ENCODE measurements around the gene SPRR1A.
"Not testable (repeated sequence)": the region's sequence is repeated elsewhere in the genome, so short reads cannot be mapped to it uniquely, and the experiment has no call there.

SPRR1A gene

GRCh38 chr1:153022340-153022739 lies 38.5 kb downstream of the SPRR1A start:
- H4K20me1 ChIP-seq (ENCODE audit: insufficient read depth, low read length); H3K4me3 ChIP-seq (ENCODE audit: low read depth, low read length, poor library complexity, severe bottlenecking); H3K79me2 ChIP-seq (ENCODE audit: insufficient read depth, low read length); H3K4me2 ChIP-seq (ENCODE audit: low read length); H3K9me3 ChIP-seq (ENCODE audit: low read length); H3F3A ChIP-seq (ENCODE audit: insufficient read depth, low read length); H3K27ac ChIP-seq (ENCODE audit: low read depth, low read length, poor library complexity, severe bottlenecking); H2AFZ ChIP-seq (ENCODE audit: low read length); H3K27me3 ChIP-seq (ENCODE audit: insufficient read depth, low read length); H3K9me2 ChIP-seq (ENCODE audit: low read depth, low read length); H3K4me1 ChIP-seq (ENCODE audit: insufficient read depth, low read length, severe bottlenecking); H3K9ac ChIP-seq (ENCODE audit: low read length); H3K36me3 ChIP-seq (ENCODE audit: insufficient read depth, low read length): not testable (repeated sequence)

GRCh38 chr1:153023109-153023508 lies 39.2 kb downstream of the SPRR1A start:
- H3K36me3 ChIP-seq (ENCODE audit: insufficient read depth, low read length) = no peaks in the 10 kb centered on the region
- H4K20me1 ChIP-seq (ENCODE audit: insufficient read depth, low read length) = no peaks in the 10 kb centered on the region
- no peaks in the 10 kb centered on the region for H3K27me3 ChIP-seq (ENCODE audit: insufficient read depth, low read length)

GRCh38 chr1:153024413-153024812 lies 40.5 kb downstream of the SPRR1A start:
- no peak overlapping the region for H3K4me2 ChIP-seq (ENCODE audit: low read length)
- no peaks in the 10 kb centered on the region for H3K9me3 ChIP-seq (ENCODE audit: low read length)
- H3K27ac ChIP-seq (ENCODE audit: low read depth, low read length, poor library complexity, severe bottlenecking) = no peak overlapping the region
- no peaks in the 10 kb centered on the region for H3F3A ChIP-seq (ENCODE audit: insufficient read depth, low read length)
- H3K79me2 ChIP-seq (ENCODE audit: insufficient read depth, low read length) = no peaks in the 10 kb centered on the region
- TF ChIP-seq EZH2 (IDR thresholded peaks at IDR 0.05; ENCODE audit: borderline replicate concordance, low read length) (no peak), CTCF (IDR thresholded peaks at IDR 0.05; ENCODE audit: low read length) (no peak)
- no peaks in the 10 kb centered on the region for H3K36me3 ChIP-seq (ENCODE audit: insufficient read depth, low read length)
- H4K20me1 ChIP-seq (ENCODE audit: insufficient read depth, low read length) = no peaks in the 10 kb centered on the region
- no peak overlapping the region for H3K4me3 ChIP-seq (ENCODE audit: low read depth, low read length, poor library complexity, severe bottlenecking)
- H2AFZ ChIP-seq (ENCODE audit: low read length) = no peak overlapping the region
- no peaks in the 10 kb centered on the region for H3K27me3 ChIP-seq (ENCODE audit: insufficient read depth, low read length)
- no peaks in the 10 kb centered on the region for H3K4me1 ChIP-seq (ENCODE audit: insufficient read depth, low read length, severe bottlenecking)
- H3K9me2 ChIP-seq (ENCODE audit: low read depth, low read length) = no peaks in the 10 kb centered on the region
- H3K9ac ChIP-seq (ENCODE audit: low read length) = no peak overlapping the region

More at GRCh38 chr1:153023109-153023508, 39.2 kb downstream of the SPRR1A start:
- Histone ChIP-seq H3F3A (ENCODE audit: insufficient read depth, low read length) (no peaks in the 10 kb centered on the region), H3K4me3 (ENCODE audit: low read depth, low read length, poor library complexity, severe bottlenecking) (no peak overlapping the region), H2AFZ (ENCODE audit: low read length) (no peak overlapping the region), H3K79me2 (ENCODE audit: insufficient read depth, low read length) (no peaks in the 10 kb centered on the region), H3K9ac (ENCODE audit: low read length) (no peak overlapping the region), H3K27ac (ENCODE audit: low read depth, low read length, poor library complexity, severe bottlenecking) (no peak overlapping the region), H3K4me2 (ENCODE audit: low read length) (no peak overlapping the region), H3K9me2 (ENCODE audit: low read depth, low read length) (no peaks in the 10 kb centered on the region), H3K9me3 (ENCODE audit: low read length) (no peaks in the 10 kb centered on the region), H3K4me1 (ENCODE audit: insufficient read depth, low read length, severe bottlenecking) (no peaks in the 10 kb centered on the region)
- TF ChIP-seq CTCF (IDR thresholded peaks at IDR 0.05; ENCODE audit: low read length) = no peak
- TF ChIP-seq EZH2 (IDR thresholded peaks at IDR 0.05; ENCODE audit: borderline replicate concordance, low read length) = no peak

- no peak overlapping the region for H3K27ac ChIP-seq (ENCODE audit: low read depth, low read length, poor library complexity, severe bottlenecking)
- H4K20me1 ChIP-seq (ENCODE audit: insufficient read depth, low read length) = no peaks in the 10 kb centered on the region
- H3K27me3 ChIP-seq (ENCODE audit: insufficient read depth, low read length) = no peaks in the 10 kb centered on the region
- no peak overlapping the region for H3K4me3 ChIP-seq (ENCODE audit: low read depth, low read length, poor library complexity, severe bottlenecking)
- no peak for TF ChIP-seq EZH2 (IDR thresholded peaks at IDR 0.05; ENCODE audit: borderline replicate concordance, low read length)
- TF ChIP-seq CTCF (IDR thresholded peaks at IDR 0.05; ENCODE audit: low read length) = no peak
- no peaks in the 10 kb centered on the region for H3K79me2 ChIP-seq (ENCODE audit: insufficient read depth, low read length)
- H3K9ac ChIP-seq (ENCODE audit: low read length) = no peak overlapping the region
- H3K9me2 ChIP-seq (ENCODE audit: low read depth, low read length) = no peaks in the 10 kb centered on the region
- no peak overlapping the region for H2AFZ ChIP-seq (ENCODE audit: low read length)
- H3K4me1 ChIP-seq (ENCODE audit: insufficient read depth, low read length, severe bottlenecking) = no peaks in the 10 kb centered on the region
- H3K4me2 ChIP-seq (ENCODE audit: low read length) = no peak overlapping the region
- H3K9me3 ChIP-seq (ENCODE audit: low read length) = no peaks in the 10 kb centered on the region
- H3F3A ChIP-seq (ENCODE audit: insufficient read depth, low read length) = no peaks in the 10 kb centered on the region
- H3K36me3 ChIP-seq (ENCODE audit: insufficient read depth, low read length) = no peaks in the 10 kb centered on the region
Observed at GRCh38 chr1:153025797-153026196, 41.9 kb downstream of the SPRR1A start.

Data from OCI-LY1 (cell line).